ENCODE measurements around the gene CNIH4.

DNA sequence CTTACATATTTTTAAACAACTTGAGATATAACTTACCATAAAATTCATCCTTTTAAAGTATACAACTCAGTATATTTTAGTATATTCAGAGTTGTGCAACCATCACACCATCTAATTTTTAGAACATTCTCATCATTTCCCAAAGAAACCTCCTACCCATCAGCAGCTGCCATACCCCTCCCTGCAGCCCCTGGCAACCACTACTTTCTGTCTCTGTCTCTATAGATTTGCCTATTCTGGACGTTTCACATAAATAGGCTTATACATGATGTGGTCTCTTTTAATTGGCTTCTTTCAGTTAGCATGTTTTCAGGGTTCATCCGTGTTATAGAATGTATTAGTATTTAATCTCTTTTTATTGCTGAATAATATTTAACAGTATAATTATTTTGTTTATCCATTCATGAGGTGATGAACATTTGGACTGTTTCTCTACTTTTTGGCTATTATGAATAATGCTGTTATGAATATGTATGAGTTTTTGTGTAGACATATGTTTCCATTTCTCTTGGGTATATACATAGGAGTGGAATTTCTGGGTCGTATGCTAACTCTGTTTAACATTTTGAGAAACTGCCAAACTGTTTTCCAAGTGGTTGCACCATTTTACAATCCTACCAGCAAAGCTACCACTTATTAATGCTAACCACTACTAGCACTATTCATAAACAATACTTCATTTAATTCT, 48.4 kb downstream of the CNIH4 start:
- TF ChIP-seq, protein P1, sequence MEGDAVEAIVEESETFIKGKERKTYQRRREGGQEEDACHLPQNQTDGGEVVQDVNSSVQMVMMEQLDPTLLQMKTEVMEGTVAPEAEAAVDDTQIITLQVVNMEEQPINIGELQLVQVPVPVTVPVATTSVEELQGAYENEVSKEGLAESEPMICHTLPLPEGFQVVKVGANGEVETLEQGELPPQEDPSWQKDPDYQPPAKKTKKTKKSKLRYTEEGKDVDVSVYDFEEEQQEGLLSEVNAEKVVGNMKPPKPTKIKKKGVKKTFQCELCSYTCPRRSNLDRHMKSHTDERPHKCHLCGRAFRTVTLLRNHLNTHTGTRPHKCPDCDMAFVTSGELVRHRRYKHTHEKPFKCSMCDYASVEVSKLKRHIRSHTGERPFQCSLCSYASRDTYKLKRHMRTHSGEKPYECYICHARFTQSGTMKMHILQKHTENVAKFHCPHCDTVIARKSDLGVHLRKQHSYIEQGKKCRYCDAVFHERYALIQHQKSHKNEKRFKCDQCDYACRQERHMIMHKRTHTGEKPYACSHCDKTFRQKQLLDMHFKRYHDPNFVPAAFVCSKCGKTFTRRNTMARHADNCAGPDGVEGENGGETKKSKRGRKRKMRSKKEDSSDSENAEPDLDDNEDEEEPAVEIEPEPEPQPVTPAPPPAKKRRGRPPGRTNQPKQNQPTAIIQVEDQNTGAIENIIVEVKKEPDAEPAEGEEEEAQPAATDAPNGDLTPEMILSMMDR (IDR thresholded peaks at IDR 0.05; ENCODE audit: insufficient read depth, low read length): no peak
- TF ChIP-seq POLR2AphosphoS5 (IDR thresholded peaks at IDR 0.05; ENCODE audit: low read depth): no peak
- TF ChIP-seq, protein P2, sequence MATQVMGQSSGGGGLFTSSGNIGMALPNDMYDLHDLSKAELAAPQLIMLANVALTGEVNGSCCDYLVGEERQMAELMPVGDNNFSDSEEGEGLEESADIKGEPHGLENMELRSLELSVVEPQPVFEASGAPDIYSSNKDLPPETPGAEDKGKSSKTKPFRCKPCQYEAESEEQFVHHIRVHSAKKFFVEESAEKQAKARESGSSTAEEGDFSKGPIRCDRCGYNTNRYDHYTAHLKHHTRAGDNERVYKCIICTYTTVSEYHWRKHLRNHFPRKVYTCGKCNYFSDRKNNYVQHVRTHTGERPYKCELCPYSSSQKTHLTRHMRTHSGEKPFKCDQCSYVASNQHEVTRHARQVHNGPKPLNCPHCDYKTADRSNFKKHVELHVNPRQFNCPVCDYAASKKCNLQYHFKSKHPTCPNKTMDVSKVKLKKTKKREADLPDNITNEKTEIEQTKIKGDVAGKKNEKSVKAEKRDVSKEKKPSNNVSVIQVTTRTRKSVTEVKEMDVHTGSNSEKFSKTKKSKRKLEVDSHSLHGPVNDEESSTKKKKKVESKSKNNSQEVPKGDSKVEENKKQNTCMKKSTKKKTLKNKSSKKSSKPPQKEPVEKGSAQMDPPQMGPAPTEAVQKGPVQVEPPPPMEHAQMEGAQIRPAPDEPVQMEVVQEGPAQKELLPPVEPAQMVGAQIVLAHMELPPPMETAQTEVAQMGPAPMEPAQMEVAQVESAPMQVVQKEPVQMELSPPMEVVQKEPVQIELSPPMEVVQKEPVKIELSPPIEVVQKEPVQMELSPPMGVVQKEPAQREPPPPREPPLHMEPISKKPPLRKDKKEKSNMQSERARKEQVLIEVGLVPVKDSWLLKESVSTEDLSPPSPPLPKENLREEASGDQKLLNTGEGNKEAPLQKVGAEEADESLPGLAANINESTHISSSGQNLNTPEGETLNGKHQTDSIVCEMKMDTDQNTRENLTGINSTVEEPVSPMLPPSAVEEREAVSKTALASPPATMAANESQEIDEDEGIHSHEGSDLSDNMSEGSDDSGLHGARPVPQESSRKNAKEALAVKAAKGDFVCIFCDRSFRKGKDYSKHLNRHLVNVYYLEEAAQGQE (IDR thresholded peaks at IDR 0.05; ENCODE audit: insufficient replicate concordance, low read depth): no peak

Data from HL-60 (cell line).